GM18519 (cell line): ENCODE results near the gene MBD3L2.
"Not testable (repeated sequence)": the region's sequence is repeated elsewhere in the genome, so short reads cannot be mapped to it uniquely, and the experiment has no call there.

Source experiments
- ATAC-seq: cut with Tn5 transposase; IDR thresholded peaks from one replicate; pipeline ENCODE4 v1.9.1; 2021; ENCODE audit warnings: mild to moderate bottlenecking, moderate library complexity; ENCODE audit not compliant: unreplicated experiment, low FRiP score

Gene MBD3L2

DNA sequence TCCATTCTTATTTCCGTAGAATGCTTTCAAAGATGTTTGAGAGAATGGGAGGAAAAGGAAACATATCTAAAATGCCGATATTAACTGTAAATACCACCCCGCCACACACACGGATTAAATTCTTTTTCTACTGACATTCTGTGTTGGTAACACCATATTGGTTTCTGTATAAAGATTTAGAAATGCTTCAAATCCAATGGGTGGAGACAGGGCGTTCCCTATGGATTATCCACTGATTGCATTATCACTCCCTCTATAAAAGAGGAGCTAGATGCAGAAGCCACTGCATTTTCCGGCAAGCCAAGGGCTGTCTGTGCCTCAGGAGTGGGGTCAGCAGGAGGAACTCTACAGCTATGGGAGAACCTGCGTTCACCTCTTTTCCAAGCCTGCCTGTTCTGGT, at the start of gene MBD3L2:
MBD3L2 (plus strand) TSS at position 301 of the 400 bp plus-strand sequence; CDS start at position 354, 53 bp downstream.
- ATAC-seq = not testable (repeated sequence)

DNA sequence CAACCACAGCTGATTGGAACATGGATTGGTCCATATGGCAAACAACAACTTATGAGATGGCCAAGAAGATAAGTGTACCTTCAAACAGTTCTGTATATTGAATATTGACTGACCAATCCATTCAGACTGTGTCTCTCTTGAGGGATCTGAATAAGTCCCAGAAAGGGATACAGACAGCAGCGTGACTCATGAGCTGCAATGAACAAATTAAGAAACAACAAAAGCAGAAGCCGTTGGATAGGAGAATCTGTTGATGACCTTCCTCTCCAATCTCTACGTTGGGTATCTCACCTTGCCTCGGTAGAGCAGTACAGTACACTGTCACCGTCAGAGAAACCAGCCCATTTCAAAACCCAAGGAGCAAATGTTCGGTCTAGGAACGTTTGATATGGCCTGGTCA, 49.2 kb upstream of the MBD3L2 start:
- no peak for ATAC-seq

DNA sequence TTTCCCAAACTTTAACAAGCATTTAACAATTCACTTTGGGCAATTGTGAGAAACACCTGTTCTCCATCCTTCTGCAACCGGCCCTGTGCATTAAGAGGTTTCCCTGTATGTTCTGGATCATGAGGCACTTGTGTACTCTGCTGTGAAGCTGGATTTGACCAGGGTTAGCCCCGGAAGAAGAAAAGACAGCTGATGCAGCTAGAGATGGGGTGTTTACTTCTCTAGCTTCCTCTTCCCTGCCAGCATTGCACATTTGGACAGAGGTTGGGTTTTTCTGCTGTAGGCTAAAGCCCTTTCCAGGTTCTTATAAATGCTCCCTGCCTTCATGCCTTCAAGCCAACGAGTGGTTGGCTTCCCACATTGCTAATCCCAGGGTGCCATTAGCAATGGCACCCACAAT, 48.8 kb upstream of the MBD3L2 start:
- no peak for ATAC-seq

DNA sequence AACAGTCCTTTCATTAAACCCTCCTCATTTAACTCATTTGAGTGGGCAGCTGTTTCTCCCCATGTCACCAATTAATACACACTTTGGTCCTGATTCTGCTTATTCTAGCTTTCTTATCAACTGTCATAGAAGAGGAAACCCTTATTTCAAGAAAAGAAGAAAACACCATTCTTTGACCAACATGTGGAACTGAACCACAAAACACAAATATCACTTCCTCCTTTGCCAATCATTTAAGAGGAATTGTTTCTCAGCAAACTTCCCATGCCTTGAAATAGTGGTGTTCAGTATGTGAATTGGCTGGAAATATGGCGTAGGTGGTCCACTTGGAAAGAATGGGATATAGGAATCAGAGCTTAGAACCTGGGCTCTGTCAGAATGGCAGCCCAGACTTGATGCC, 48.3 kb upstream of the MBD3L2 start:
- ATAC-seq = no peak

DNA sequence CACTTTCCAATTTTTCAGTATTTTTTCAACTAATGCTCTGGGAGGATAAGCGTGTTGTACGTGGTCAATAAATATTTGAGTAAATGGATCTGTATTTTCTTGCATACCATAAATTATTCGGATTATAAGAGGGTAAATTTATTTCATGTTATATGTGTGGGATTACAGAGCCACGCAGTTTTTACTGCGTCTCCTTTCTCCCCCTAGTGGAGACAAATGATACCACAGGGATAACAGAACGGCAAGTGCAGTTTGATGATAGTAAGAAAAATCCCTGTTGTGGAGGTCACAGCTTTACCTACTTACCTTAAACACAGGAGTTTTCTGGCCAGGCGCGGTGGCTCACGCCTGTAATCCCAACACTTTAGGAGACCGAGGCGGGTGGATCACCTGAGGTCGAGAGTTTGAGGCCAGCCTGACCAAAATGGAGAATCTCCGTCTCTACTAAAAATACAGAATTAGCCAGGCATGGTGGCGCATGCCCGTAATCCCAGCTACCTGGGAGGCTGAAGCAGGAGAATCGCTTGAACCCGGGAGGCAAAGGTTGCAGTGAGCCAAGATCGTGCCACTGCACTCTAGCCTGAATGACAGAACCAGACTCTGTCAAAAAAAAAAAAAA, 44.7 kb upstream of the MBD3L2 start:
- no peak for ATAC-seq

DNA sequence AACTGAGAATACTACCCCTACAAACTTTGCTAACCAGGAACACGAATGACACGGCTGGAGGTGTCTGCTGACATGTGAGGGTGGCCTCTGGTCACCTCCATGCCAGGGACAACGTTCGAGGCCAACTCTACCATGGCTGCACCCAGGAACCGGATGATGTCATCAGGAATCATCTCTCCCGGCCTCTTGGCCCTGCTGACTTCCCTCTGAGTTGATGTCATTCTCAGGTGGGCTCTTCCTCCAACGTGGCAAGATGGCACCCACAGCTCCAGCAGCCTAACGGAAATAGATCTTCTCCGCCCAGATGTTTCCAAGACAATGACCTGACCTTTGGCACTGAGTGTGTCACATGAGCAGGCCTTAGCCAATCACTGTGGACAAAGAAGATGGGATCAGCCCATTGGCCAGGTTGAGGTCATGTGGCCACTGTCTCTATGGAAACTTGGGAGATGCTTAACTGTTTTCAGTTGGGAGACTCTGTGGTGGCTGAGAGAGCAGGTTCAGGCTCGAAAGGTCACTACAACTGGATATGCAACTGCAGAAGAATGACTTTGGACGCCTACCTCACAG, 42.9 kb upstream of the MBD3L2 start:
- ATAC-seq = no peak

DNA sequence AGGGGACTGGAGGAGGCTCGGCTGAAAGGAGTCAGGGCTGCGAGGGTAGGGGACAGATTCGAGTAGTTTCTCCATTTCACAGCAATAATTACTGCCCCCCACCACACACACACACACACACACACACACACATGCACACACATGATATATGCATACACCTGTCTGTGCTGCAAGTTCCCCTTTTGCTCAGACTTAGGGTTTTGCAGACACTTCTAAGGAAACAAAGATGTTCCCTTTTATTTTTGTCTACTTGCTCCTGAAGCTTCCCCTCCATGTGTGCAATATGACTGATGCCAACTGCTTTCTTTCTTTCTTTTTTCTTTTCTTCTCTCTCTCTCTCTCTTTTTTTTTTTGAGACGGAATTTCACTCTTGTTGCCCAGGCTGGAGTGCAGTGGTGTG, 41.3 kb upstream of the MBD3L2 start:
- ATAC-seq = no peak

DNA sequence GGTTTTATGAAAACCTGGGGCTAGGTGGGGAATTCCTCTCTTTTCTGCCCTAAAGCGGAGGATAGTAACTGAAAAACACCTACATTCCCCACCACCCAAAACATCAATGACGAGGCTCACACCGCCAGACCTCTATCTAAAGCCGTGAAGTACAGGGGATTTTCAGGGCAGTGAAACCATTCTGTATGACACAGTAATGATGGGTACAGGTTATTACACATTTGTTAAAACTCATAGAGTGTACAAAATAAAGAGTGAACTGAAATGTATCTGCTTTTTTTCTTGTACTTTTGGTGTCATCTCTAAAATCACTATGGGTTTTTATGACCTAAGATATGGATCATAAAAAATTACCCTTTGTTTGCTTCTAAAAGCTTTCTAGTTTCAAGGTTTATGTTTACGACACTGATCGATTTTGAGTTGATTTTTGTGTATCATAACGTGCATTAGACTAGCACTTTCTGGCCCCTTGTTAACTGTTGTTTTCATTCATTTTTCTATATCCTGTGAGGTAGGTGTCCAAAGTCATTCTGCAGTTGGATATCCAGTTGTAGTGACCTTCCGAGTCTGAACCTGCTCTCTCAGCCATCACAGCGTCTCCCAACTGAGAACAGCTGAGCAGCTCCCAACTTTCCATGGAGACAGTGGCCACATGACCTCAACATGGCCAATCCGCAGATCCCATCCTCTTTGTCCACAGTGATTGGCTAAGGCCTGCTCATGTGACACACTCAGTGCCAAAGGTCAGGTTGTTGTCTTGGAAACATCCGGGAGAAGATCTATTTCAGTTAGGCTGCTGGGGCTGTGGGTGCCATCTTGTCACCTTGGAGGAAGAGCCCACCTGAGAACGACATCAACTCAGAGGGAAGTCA, 38.2 kb upstream of the MBD3L2 start:
- no peak for ATAC-seq

DNA sequence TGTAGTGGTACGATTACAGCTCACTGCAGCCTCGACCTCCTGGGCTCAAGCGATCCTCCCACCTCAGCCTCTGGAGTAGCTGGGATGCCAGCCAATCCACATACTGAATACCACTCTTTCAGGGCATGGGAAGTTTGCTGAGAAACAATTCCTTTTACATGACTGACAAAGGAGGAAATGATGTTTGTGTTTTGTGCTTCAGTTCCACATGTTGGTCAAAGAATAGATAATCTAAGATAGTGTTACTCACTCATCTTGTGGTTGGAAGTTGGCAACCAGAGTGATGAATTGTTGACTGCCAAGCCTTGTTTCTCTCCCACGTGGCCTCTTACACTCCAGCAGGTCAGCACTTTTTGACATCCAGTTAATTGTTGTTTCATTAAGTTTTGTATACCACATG, 35.4 kb upstream of the MBD3L2 start:
- no peak for ATAC-seq

DNA sequence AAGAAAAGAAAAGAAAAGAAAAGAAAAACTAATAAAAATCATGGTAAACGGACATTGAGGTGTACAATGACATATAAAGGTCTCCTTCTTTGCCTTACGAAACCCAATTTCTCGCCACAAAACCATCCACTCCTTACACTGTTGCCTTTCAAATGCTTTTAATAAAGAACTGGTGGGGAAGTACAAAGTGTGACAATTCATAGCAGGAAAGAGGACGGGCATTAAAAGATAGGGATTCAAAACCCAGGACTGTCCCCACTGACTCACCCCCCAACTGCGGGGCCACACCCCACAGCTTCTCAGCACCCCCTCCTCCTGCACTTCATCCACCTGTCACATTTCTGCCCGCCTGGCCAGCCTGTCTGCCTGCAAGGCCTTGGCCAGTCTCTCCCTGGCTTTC, 30.3 kb upstream of the MBD3L2 start:
- ATAC-seq = no peak

DNA sequence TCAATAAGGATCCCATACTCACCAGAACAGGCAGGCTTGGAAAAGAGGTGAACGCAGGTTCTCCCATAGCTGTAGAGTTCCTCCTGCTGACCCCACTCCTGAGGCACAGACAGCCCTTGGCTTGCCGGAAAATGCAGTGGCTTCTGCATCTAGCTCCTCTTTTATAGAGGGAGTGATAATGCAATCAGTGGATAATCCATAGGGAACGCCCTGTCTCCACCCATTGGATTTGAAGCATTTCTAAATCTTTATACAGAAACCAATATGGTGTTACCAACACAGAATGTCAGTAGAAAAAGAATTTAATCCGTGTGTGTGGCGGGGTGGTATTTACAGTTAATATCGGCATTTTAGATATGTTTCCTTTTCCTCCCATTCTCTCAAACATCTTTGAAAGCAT, 27.8 kb upstream of the MBD3L2 start, which contains the start of gene MBD3L2B:
MBD3L2B (minus strand) TSS at position 101 of the 400 bp plus-strand sequence; CDS start at position 67, 34 bp downstream.
- ATAC-seq = not testable (repeated sequence)

DNA sequence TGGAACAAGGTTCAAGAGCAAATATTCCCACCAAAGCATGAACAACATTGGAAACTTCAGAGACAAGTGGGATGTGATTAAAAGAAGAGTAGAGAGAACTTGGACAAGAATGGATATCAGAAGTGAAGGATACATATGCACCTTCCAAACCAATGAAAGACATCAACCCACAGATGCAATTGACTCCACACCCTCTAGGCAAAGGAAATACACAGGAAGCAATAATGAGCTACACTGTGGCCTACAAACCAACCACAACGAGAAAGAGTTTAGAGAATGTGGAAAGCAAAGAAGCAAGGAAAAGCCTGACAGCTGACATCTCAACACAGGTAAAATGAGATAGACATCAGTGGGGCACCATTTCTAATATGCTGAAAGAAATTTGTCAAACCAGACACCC, 20.3 kb upstream of the MBD3L2 start:
- ATAC-seq = not testable (repeated sequence)

DNA sequence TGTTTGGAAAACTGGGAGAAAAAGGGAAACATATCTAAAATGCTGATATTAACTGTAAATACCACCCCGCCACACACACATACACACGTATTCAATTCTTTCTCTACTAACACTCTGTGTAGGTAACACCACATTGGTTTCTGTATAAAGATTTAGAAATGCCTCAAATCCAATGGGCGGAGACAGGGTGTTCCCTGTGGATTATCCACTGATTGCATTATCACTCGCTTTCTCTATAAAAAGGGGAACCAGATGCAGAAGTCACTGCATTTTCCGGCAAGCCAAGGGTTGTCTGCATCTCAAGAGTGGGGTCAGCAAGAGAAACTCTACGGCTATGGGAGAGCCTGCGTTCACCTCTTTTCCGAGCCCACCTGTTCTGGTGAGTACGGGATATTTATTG, 18.8 kb upstream of the MBD3L2 start, which contains the start of gene MBD3L5:
MBD3L5 (plus strand) TSS at position 301 of the 400 bp plus-strand sequence; CDS start at position 335, 34 bp downstream.
- ATAC-seq = not testable (repeated sequence)

DNA sequence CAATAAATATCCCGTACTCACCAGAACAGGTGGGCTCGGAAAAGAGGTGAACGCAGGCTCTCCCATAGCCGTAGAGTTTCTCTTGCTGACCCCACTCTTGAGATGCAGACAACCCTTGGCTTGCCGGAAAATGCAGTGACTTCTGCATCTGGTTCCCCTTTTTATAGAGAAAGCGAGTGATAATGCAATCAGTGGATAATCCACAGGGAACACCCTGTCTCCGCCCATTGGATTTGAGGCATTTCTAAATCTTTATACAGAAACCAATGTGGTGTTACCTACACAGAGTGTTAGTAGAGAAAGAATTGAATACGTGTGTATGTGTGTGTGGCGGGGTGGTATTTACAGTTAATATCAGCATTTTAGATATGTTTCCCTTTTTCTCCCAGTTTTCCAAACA, 9.0 kb upstream of the MBD3L2 start, which contains the start of gene MBD3L4:
MBD3L4 (minus strand) TSS at position 101 of the 400 bp plus-strand sequence; CDS start at position 66, 35 bp downstream.
- ATAC-seq = not testable (repeated sequence)

DNA sequence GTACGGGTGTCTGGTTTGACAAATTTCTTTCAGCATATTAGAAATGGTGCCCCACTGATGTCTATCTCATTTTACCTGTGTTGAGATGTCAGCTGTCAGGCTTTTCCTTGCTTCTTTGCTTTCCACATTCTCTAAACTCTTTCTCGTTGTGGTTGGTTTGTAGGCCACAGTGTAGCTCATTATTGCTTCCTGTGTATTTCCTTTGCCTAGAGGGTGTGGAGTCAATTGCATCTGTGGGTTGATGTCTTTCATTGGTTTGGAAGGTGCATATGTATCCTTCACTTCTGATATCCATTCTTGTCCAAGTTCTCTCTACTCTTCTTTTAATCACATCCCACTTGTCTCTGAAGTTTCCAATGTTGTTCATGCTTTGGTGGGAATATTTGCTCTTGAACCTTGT, 7.6 kb upstream of the MBD3L2 start:
- not testable (repeated sequence) for ATAC-seq

DNA sequence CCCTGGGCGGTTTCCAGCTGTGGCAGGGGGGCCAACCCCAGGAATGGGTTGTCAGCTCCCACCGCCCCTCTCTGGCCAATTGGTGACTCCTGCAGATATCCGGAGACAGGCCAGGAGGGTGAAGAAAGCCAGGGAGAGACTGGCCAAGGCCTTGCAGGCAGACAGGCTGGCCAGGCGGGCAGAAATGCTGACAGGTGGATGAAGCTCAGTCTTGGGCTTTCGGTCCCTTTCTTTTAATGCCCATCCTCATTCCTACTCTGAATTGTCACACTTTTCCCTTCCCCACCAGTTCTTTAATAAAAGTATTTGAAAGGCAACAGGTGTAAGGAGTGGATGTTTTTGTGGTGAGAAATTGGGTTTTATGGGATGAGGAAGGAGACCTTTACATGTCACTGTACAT, 2.3 kb downstream of the MBD3L2 start:
- ATAC-seq = not testable (repeated sequence)

DNA sequence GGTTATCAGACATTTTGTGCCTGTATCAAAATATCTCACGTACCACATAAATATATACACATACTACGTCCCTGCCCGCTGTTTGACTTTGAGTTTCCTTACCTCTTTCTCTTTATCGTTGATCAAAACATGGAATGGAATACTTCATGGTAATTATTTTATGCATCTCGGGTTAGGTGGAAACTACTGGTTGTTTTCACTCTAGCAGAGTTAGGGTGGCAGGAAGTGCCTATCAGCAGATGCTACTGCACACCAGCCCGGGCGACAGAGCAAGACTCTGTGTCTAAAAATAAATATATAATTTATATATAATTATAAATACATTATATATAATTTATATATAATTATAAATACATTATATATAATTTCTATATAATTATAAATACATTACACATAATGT, 3.8 kb downstream of the MBD3L2 start:
- not testable (repeated sequence) for ATAC-seq

DNA sequence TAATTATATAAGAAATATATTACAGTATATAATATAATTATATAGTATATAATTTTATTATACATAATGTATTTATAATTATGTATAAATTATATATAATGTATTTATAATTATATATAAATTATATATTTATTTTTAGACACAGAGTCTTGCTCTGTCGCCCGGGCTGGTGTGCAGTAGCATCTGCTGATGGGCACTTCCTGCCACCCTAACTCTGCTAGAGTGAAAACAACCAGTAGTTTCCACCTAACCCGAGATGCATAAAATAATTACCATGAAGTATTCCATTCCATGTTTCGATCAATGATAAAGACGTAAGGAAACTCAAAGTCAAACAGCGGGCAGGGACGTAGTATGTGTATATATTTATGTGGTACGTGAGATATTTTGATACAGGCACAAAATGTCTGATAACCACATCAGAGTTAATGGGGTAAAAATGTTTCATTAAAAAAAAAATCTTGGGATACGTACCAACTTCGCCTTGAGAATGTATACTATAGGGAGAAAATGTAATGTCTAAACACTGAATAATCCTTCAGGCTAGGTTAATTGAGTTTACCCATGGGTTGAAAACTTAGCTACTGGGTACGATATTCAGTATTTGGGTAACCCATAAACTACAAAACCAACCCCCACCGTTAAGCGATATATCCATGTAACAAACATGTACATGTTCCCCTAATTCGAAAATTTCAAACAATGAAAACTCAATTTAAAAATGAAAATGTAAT, 5.7 kb downstream of the MBD3L2 start:
- ATAC-seq = not testable (repeated sequence)

DNA sequence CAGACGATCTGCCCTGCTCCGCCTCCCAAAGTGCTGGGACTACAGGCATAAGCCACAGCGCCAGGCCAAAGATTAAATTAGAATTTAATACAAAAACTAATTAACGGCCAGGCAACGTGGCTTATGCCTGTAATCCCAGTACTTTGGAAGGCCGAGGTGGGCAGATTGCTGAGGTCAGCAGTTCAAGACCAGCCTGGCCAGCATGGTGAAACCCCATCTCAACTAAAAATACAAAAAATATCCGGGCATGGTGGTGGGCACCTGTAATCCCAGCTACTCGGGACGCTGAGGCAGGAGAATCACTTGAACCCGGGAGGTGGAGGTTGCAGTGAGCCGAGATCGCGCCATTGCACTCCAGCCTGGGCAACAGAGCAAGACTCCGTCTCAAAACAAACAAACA, 6.6 kb downstream of the MBD3L2 start:
- ATAC-seq = not testable (repeated sequence)

DNA sequence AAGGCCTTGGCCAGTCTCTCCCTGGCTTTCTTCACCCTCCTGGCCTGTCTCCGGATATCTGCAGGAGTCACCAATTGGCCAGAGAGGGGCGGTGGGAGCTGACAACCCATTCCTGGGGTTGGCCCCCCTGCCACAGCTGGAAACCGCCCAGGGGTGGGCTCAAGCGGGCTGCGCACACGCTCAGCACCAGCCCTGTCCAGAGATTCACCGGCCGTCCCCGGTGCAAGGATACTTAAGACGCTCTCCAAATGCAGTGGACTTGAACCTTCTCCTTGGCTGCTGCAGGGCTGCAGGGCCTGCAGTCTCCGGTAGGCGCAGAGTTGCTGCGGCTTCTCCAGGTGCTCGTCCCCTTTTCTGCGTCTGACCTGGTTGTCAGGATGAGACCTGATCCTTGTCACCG, 7.2 kb downstream of the MBD3L2 start:
- not testable (repeated sequence) for ATAC-seq
